HG02852 (cell line): ENCODE measurements around the gene IDUA.
"Not testable (repeated sequence)": the region's sequence is repeated elsewhere in the genome, so short reads cannot be mapped to it uniquely, and the experiment has no call there.

Experiments
- ATAC-seq: cut with Tn5 transposase; IDR thresholded peaks from one replicate; pipeline ENCODE4 v1.9.1; 2021; ENCODE audit warnings: mild to moderate bottlenecking, moderate library complexity; ENCODE audit not compliant: unreplicated experiment

The IDUA gene

GRCh38 chr4:986879-987623, at the start of gene IDUA:
Gene IDUA (plus strand): TSS chr4:987044. CDS start chr4:987085, 41 bp downstream.
- ATAC-seq = peak; percentile 80

- ATAC-seq = not testable (repeated sequence)
These were observed 47.3 kb upstream of the IDUA start for GRCh38 chr4:939508-939907.

- no peak for ATAC-seq
These were observed 41.4 kb upstream of the IDUA start for GRCh38 chr4:945274-946102.

GRCh38 chr4:946103-946450, 40.8 kb upstream of the IDUA start:
- no peak for ATAC-seq

- no peak for ATAC-seq
These were observed 40.0 kb upstream of the IDUA start for GRCh38 chr4:946517-947471.

- ATAC-seq = no peak
These were observed 39.3 kb upstream of the IDUA start for GRCh38 chr4:947491-947971.

GRCh38 chr4:948101-948935, 38.5 kb upstream of the IDUA start:
- ATAC-seq = no peak

GRCh38 chr4:948936-949300, 37.9 kb upstream of the IDUA start:
- no peak for ATAC-seq

GRCh38 chr4:949656-950055, 37.2 kb upstream of the IDUA start:
- ATAC-seq = no peak

- no peak for ATAC-seq
These were observed 36.5 kb upstream of the IDUA start for GRCh38 chr4:950136-951020.

- no peak for ATAC-seq
These were observed 35.7 kb upstream of the IDUA start for GRCh38 chr4:951186-951585.

GRCh38 chr4:951594-952468, 35.0 kb upstream of the IDUA start:
- no peak for ATAC-seq

GRCh38 chr4:952881-953573, 33.8 kb upstream of the IDUA start:
- no peak for ATAC-seq

- no peak for ATAC-seq
These were observed 33.3 kb upstream of the IDUA start for GRCh38 chr4:953574-953915.

- no peak for ATAC-seq
These were observed 32.4 kb upstream of the IDUA start for GRCh38 chr4:954211-955020.

GRCh38 chr4:955161-955921, 31.5 kb upstream of the IDUA start:
- no peak for ATAC-seq
